HG02884 (cell line): Measurements from ENCODE around the gene PNPLA8.
"Not testable (repeated sequence)": the region's sequence is repeated elsewhere in the genome, so short reads cannot be mapped to it uniquely, and the experiment has no call there.

ENCODE experiments used
- ATAC-seq: cut with Tn5 transposase; IDR thresholded peaks from one replicate; pipeline ENCODE4 v1.9.1; 2021; ENCODE audit warnings: mild to moderate bottlenecking, moderate library complexity; ENCODE audit not compliant: unreplicated experiment

The PNPLA8 gene, protein sequence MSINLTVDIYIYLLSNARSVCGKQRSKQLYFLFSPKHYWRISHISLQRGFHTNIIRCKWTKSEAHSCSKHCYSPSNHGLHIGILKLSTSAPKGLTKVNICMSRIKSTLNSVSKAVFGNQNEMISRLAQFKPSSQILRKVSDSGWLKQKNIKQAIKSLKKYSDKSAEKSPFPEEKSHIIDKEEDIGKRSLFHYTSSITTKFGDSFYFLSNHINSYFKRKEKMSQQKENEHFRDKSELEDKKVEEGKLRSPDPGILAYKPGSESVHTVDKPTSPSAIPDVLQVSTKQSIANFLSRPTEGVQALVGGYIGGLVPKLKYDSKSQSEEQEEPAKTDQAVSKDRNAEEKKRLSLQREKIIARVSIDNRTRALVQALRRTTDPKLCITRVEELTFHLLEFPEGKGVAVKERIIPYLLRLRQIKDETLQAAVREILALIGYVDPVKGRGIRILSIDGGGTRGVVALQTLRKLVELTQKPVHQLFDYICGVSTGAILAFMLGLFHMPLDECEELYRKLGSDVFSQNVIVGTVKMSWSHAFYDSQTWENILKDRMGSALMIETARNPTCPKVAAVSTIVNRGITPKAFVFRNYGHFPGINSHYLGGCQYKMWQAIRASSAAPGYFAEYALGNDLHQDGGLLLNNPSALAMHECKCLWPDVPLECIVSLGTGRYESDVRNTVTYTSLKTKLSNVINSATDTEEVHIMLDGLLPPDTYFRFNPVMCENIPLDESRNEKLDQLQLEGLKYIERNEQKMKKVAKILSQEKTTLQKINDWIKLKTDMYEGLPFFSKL

DNA sequence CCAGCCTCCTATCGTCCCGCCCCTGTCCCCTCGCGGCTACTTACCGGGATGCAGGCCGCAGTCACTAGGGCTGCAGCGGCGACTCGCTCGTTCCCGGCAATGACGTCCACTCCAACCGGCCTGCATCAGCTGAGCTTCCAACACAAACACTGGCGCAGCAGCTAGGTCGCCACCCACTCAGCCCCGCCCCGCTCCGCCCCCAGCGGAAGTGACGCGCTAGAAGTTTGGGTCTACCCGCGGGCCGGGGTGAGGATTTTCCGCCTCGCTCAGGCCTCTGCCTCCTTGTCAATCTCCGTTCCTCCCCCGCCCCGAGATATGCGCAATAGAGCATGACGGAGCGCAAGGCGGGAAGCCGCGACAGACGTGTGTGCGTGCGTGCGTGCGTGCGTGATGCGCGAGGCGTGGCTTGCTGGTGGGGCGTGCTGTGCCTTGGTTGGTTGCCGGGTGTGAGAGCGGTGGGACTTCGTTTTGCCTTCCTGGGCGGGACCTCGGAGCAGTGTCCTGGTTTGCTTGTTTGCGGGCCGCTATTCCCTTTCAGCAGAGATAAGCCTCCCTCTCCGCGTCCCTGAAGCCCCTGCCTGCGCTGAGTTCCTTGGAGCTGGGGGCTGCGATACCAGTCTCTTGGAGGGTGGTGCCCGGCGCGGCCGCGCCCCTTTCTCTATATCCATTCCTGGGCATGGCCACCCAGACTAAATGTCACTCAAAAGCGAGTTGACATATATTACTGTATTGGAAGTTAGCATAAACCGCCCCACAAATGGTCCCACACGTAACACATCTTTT is at the start of gene PNPLA8:
Gene PNPLA8 (minus strand): TSS at position 151 of the 783 bp plus-strand sequence. CDS start 10,644 bp downstream, outside the sequence.
- ATAC-seq = peak; percentile 90

DNA sequence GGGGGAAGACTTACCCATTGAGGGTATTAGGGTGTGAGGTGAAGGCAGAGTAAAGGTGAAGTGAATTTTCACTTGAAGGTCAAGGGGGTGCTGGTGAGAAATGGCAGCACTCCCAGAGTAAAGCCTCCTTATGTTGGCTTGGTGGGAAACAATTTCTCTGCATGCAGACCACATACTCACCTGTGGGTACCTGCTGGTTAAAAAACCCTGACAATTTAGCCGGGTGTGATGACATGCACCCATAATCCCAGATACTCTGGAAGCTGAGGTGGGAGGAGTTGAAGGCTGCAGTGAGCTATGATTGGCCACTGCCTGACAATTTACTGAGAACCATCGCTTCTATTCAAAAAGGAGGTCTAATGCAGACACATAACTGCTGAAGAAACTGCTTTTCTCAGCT is 49.2 kb upstream of the PNPLA8 start:
- no peak for ATAC-seq

DNA sequence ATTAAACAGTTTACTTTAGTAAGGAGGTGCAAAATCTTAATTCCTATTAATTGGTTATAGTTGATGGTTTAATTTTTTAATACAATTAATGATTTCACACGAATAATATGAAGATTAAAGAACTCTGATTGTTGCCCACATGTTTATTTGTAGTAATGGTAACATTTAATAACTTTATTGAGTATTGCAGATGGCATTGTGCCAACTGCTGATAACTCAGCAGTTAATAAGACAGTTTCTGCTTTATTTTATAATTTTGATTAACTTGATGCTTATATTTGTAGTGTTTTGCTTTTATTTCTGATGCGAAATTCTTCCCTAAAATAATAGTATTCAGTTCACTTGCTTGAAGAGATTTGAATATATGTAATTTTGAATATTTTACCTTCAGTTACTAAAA is 46.5 kb upstream of the PNPLA8 start:
- no peak for ATAC-seq

DNA sequence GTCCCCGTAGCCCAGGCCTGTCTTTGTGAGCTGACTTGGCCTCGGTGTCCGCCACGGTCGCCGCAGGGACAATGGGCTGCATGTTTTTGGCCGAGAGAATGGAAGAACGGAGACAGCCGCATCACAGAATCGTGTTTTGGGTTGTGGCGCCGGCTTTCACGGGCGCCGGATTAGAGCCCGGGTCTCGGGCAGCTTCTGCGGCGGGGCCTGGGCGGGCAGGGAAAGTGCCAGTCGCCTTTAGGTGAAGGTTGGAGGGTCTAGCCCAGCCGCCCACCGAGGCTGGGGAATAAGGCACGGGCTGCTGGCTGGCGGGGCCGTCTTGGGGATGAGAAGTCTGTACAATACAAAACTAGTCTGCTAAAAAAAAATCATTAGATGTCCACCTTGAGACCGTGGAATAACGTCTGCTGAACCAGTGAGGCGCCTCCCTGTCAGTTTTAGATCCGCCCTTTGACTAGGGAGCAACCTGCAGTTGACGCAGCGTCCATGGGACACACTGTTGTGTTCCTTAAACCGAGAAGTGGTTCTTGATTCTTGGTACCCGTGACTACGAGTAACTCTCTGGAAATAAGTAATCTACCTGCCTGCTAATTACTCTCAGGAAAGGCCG is 44.3 kb upstream of the PNPLA8 start:
- peak; percentile 26 for ATAC-seq

DNA sequence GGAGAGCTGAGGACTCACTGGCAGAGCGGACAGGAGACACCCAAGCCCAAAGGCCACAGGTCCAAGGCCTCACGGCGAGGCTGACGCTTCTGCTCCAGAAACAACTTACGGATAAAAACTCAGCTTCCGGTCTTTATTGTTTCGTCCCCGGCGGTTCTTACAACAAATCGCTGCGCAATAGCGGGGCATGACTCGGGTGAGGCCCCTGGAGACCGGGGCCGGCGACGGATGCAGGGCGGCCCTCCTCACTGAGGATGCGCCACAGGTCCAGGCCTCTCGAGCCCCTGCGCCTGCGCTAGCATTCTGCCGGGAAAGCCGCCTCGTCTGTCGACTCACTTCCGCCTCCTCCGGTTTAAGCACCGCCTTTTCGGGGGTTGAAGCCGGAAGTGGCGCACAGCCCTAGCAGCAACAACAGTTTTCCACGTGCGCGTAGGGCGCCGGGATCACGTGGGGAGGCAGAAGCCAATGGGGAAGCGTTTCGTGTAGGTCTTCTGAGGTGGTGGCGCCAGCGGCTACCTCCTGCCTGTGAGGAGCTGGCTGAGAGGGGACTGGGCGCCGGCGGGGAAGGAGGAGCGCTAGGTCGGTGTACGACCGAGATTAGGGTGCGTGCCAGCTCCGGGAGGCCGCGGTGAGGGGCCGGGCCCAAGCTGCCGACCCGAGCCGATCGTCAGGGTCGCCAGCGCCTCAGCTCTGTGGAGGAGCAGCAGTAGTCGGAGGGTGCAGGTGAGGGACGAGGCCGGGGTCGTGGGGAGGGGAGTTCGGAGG is 43.6 kb upstream of the PNPLA8 start, which contains the start of the genes DNAJB9 and THAP5:
Gene DNAJB9 (plus strand): TSS at position 494 of the 765 bp plus-strand sequence. CDS start 1,853 bp downstream, outside the sequence.
Gene THAP5 (minus strand): TSS at position 326 of the 765 bp plus-strand sequence. CDS start 137 bp downstream, at position 189.
- peak; percentile 91 for ATAC-seq

DNA sequence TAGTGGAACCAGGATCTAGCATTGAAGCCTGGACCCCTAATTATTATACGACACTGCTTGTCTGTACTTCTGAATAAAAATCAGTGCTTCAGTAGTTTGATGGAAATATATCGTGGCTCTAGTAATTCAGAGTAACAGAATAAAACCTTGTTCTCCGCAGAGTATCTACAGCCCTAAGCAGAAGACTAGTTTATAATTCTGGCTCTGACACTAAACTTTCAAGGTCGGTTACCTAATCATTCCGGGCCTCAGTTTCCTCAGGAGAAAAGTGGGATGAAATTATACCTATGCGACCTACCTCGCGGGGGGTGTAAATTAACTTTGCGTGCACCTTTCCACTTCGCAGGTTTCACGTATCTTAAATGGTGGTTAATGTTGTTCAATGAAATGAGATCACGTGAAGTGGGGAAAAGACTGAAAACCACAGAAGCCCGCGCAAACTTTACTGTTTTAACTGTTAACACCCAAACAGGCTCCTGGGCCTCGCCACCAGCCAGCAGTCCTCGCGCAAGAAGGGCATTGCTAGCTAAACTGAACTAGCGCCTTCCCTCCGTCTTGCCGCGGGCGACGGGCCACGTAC is 43.0 kb upstream of the PNPLA8 start:
- ATAC-seq = no peak

DNA sequence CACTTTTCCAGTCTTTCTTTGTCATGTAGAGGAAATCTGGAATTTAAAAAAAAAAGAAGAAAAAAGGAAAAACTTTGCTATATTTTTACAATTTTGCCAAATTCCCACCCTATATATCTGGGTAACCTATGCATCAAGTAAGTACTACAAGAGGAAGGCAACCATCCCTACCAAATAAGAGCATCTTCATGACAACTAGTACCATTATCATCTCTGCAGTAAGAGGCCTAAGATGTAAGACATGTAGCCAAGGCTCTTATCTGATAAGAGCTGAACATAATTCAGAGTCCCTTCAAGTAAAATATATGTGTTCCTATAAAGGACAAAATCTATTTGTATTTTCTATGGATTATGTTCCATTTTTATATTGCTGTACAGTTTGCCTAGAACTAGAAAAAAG is 40.1 kb upstream of the PNPLA8 start:
- ATAC-seq = no peak

DNA sequence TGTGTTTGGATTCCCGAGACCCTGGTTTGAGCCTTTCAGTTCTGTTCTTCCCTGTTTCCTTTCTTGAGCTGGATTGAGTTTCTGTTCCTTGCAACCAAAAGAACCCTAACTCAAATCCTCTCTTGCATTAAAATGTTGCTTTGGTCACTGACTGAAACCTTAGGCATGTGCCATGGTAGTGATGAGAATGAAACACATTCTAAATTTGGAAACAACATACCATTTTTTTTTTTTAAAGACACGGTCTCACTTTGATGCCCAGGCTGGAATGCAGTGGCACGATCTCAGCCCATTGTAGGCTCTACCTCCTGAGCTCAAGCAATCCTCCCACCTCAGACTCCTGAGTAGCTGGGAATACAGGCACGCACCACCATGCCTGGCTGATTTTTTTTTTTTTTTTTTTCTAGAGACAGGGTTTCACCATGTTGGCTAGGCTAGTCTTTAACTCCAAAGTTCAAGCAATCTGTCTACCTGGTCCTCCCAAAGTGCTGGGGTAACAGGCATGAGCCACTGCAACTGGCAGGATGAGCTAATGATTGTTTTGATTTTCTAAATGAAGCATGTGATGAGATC is 35.2 kb upstream of the PNPLA8 start:
- ATAC-seq = no peak

DNA sequence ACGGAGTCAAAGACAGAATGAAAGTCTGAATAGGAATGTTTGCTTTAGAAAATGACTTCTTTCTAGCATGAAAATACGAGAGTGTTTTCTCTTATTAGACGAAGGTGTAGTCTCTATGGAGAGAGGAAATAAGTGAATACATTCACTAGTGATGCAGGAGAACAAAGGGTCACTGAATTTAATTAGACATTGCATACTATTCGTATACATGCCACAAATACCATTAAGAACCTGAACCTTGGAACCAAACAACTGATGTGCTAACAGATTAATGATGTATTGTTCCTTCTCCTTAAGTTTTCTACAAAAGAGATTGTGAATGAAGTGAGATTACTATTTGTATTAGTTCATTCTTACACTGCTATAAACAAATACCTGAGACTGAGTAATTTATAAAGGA is 33.3 kb upstream of the PNPLA8 start:
- no peak for ATAC-seq

DNA sequence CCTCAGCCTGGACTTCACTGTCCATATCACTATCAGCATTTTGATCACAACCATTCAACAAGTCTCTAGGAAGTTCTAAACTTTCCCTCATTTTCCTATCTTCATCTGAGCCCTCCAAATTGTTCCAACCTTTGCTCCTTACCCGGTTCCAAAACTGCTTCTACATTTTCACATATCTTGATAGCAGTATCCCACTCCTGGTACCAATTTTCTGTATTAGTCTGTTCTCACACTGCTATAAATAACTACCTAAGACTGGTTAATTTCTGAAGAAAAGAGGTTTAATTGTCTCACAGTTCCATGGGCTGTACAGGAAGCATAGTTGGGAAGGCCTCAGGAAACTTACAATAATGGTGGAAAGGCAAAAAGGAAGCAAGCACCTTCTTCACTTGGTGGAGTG is 31.7 kb upstream of the PNPLA8 start:
- no peak for ATAC-seq

DNA sequence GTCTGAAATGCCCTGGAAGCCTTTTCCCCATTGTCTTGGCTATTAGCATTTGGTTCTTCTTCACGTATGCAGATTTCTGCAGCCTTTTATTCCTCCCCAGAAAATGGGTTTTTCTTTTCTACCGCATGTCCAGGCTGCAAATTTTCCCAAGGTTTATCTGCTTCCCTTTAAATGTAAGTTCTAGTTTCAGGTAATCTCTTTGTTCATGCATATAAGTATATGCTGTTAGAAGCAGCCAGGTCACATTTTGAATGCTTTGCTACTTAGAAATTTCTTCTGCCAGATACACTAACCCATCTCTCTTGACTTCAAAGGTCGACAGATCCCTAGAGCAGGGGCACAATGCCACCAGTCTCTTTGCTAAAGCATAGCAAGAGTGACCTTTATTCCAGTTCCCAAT is 31.3 kb upstream of the PNPLA8 start:
- ATAC-seq = no peak

DNA sequence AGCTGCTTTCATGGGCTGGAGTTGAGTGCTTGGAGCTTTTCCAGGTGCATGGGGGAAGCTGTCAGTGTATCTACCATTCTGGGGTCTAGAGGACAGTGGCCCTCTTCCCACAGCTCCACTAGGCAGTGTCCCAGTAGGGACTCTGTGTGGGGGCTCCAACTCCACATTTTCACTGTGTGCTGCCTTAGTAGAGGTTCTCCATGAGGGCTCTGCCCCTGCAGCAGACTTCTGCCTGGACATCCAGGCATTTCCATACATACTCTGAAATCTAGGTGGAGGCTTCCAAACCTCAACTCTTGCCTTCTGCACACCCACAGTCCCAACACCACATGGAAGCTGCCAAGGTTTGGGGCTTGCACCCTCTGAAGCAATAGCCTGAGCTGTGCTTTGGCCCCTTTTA is 30.7 kb upstream of the PNPLA8 start:
- ATAC-seq = not testable (repeated sequence)

DNA sequence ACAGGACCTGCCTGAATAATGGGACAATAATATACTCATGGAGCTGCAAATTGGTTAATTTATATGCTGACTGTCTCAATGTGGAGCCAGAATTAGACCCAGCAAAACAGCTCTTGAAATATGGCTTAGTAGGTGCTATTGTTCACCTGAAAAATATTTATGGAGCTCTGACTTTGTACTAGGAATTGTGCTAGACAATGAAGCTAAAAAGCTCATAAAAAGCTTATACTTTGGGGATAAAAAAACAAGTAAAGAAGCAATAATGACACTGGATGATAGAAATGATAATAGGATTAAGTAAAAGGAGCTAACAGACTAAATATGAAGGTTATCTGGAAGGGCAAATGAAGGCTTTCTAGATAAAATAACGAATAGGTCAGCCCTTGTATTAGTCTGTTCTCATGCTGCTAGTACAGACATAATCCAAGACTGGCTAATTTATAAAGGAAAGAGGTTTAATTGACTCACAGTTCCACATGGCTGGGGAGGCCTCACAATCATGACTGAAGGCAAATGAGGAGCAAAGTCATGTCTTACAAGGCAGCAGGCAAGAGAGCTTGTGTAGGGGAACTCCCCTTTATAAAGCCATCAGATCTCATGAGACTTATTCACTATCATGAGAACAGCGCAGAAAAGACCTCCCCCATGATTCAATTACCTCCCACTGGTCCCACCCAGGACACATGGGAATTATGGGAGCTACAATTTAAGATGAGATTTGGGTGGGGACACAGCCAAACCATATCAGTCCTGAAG is 22.4 kb upstream of the PNPLA8 start:
- ATAC-seq = not testable (repeated sequence)

DNA sequence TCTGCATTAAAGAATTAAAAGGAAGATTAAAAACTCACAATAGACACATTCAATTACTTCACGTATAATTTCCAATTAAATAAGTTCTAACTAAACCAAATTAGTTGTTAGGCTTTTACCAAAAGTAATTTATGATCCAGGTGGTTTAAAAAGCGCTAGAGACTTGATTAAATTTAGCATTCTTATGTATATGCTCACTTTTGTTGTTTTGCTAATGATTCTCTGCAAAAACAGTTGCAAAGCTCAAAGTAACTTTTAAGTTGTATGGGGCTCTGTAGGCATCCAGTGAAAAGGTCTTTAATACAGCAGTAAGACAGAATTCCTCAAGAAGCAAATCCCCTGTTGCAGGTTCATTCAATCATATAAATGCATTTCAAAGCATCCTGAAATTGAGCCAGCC is 15.5 kb upstream of the PNPLA8 start:
- ATAC-seq = no peak

DNA sequence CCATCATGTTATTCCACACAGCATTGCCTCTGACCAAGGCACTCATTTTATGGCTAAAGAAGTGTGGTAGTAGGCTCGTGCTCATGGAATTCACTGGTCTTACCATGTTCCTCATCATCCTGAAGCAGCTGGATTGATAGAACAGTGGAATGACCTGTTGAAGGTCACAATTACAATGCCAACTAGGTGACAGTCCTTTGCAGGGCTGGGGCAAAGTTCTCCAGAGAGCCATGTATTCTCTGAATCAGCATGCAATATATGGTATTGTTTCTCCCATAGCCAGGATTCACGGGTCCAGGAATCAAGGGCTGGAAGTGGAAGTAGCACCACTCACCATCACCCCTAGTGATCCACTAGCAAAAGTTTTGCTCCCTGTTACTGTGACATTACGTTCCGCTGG is 12.8 kb upstream of the PNPLA8 start:
- ATAC-seq = not testable (repeated sequence)

DNA sequence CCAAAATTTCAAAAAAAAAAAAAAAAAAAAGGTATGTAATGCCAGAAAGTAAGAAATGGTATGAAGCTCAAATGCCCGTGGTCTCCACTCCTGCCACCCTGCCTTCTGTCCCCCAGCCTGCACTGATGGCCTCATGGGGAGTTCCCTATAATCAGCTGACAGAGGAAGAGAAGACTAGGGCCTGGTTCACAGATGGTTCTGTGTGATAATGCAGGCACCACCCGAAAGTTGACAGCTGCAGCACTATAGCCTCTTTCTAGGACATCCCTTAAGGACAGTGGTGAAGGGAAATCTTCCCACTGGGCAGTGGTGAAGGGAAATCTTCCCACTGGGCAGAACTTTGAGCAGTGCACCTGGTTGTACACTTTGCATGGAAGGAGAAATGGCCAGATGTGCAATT is 12.3 kb upstream of the PNPLA8 start:
- not testable (repeated sequence) for ATAC-seq

DNA sequence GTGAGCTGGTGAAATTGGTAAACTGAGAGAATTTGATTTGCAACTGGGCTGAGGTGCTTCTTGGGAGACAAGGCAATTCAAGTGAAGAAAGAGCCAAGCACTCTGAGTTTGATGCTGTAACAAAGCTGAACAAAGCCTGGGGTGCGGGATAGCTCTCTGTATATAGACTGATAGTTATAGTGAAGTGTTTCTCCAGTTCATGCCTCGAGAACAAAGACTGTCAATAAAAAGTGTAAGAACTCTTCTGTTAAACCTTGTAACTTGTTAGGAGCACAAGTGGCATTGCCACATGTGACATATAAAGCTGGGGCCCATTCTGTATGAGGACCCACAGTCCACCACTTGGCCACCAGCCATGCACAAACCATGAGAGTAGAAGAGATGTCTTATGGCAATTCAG is 11.3 kb upstream of the PNPLA8 start:
- ATAC-seq = no peak

DNA sequence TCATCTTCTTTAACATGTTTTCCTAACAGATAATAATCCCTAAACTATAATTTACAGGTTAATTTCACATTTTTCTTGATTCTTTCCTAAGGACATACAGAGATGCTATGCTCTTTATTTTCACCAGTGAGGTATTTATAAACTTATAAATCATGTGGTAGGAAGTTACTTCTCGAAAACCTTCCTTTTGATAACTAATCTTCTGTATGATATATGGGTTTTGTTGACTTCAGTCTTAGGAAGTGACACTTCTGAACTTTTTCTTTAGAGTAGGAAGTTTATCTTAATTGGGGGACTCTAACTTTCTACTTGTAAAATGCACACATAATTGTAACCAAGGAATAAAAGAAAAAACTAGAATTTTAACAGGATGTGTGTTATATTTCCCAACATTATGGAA is 9.8 kb upstream of the PNPLA8 start:
- no peak for ATAC-seq
